Posterior vena cava (tissue), 2 donors: ENCODE data around the gene PAK5. TPM values are rescaled to one million over a fixed set of nuclear protein-coding genes. Genes with fewer than 3 reads are reported as not detected.
"Not testable (repeated sequence)": the region's sequence is repeated elsewhere in the genome, so short reads cannot be mapped to it uniquely, and the experiment has no call there.

ENCODE experiments used
- DNase-seq: peaks from one replicate; pipeline ENCODE4 v3.0.0-alpha.2; 2020; ENCODE audit warnings: low spot score
- intact Hi-C, 2 donors: fragments of 100-400 bp; cut with DNase I; formaldehyde crosslinking; loops; one replicate each; pipeline versions ENCODE4 v1.14.1 to v1.14.2; 2022 to 2023
- total RNA-seq, 2 donors: library from RNA; stranded (reverse); fragmentation: NEBNext Ultra II Directional; extraction: Animal tissue kit (Norgen Biotek cat#: 25700); gene quantifications; one replicate each; pipeline ENCODE4 v1.2.1, GENCODE V29; 2021
- donor health status: DM: yes; HTN: yes; CAD: no.
- donor health status: DM: yes; HTN: yes; CAD: no.

PAK5 gene
- total RNA-seq, 2 donors from 2014 or later: not detected

GRCh38 chr20:9705722-9706476 is 133.0 kb downstream of the PAK5 start:
- no peak for DNase-seq
- intact Hi-C loops: no loop called here

- intact Hi-C loops: no loop called here
- no peak for DNase-seq
These were observed 139.7 kb downstream of the PAK5 start for GRCh38 chr20:9699181-9699580.

- intact Hi-C loops: no loop called here
- DNase-seq: no peak
These were observed 149.8 kb downstream of the PAK5 start for GRCh38 chr20:9689041-9689440.

- intact Hi-C loops: no loop called here
- no peak for DNase-seq
These were observed 152.0 kb downstream of the PAK5 start for GRCh38 chr20:9686866-9687265.

- intact Hi-C loops: no loop called here
- no peak for DNase-seq
These were observed 152.4 kb downstream of the PAK5 start for GRCh38 chr20:9686455-9686854.

- DNase-seq: no peak
- intact Hi-C loops: no loop called here
These were observed 152.9 kb downstream of the PAK5 start for GRCh38 chr20:9686001-9686400.

GRCh38 chr20:9685011-9685410 is 153.9 kb downstream of the PAK5 start:
- intact Hi-C loops: no loop called here
- DNase-seq: no peak

- no peak for DNase-seq
- intact Hi-C loops: no loop called here
These were observed 161.7 kb downstream of the PAK5 start for GRCh38 chr20:9677100-9677623.

GRCh38 chr20:9672981-9673380 is 165.9 kb downstream of the PAK5 start:
- intact Hi-C loops: no loop called here
- DNase-seq: no peak

GRCh38 chr20:9672027-9672426 is 166.8 kb downstream of the PAK5 start:
- DNase-seq: no peak
- intact Hi-C loops: no loop called here

- DNase-seq: no peak
- intact Hi-C loops: no loop called here
These were observed 170.5 kb downstream of the PAK5 start for GRCh38 chr20:9668381-9668780.

- no peak for DNase-seq
- intact Hi-C loops: no loop called here
These were observed 175.5 kb downstream of the PAK5 start for GRCh38 chr20:9663423-9663822.

- DNase-seq: no peak
- intact Hi-C loops: no loop called here
These were observed 178.5 kb downstream of the PAK5 start for GRCh38 chr20:9660236-9660868.

GRCh38 chr20:9647741-9648140 is 191.1 kb downstream of the PAK5 start:
- DNase-seq: no peak
- intact Hi-C loops: no loop called here

- DNase-seq: no peak
- intact Hi-C loops: no loop called here
These were observed 192.5 kb downstream of the PAK5 start for GRCh38 chr20:9646375-9646774.

- intact Hi-C loops: no loop called here
- no peak for DNase-seq
These were observed 196.0 kb downstream of the PAK5 start for GRCh38 chr20:9642882-9643281.

GRCh38 chr20:9641499-9642000 is 197.3 kb downstream of the PAK5 start:
- intact Hi-C loops, DNase-seq: not testable (repeated sequence)

GRCh38 chr20:9637889-9638288 is 201.0 kb downstream of the PAK5 start:
- DNase-seq: no peak
- intact Hi-C loops: no loop called here

GRCh38 chr20:9635750-9636149 is 203.1 kb downstream of the PAK5 start:
- DNase-seq: no peak
- intact Hi-C loops: no loop called here

GRCh38 chr20:9634327-9634726 is 204.5 kb downstream of the PAK5 start:
- DNase-seq: no peak
- intact Hi-C loops: no loop called here

- no peak for DNase-seq
- intact Hi-C loops: no loop called here
These were observed 205.9 kb downstream of the PAK5 start for GRCh38 chr20:9632991-9633390.
